ENCODE measurements around the gene CNFN.

DNA sequence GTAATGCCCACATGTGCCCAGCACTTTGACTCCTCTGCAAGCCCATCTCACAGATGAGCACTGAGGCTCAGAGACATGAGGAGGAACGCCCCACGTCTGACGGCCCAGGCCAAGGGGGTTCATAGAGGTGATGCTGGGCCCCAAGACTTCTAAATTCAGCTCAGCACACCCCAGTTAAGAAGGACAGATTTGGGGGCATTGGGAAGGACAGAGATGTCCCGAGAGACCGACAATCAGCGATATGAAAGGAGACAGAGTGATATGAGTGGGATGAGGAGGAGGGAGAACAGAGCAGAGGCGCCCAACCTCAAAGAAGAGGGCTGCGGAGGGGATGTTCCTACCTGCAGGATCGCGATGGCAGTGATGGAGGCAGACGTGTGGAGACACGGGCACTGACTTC lies at the start of gene CNFN:
- TF ChIP-seq POLR2AphosphoS5 (IDR thresholded peaks at IDR 0.05; ENCODE audit: low read depth): no peak
- TF ChIP-seq, protein P1, sequence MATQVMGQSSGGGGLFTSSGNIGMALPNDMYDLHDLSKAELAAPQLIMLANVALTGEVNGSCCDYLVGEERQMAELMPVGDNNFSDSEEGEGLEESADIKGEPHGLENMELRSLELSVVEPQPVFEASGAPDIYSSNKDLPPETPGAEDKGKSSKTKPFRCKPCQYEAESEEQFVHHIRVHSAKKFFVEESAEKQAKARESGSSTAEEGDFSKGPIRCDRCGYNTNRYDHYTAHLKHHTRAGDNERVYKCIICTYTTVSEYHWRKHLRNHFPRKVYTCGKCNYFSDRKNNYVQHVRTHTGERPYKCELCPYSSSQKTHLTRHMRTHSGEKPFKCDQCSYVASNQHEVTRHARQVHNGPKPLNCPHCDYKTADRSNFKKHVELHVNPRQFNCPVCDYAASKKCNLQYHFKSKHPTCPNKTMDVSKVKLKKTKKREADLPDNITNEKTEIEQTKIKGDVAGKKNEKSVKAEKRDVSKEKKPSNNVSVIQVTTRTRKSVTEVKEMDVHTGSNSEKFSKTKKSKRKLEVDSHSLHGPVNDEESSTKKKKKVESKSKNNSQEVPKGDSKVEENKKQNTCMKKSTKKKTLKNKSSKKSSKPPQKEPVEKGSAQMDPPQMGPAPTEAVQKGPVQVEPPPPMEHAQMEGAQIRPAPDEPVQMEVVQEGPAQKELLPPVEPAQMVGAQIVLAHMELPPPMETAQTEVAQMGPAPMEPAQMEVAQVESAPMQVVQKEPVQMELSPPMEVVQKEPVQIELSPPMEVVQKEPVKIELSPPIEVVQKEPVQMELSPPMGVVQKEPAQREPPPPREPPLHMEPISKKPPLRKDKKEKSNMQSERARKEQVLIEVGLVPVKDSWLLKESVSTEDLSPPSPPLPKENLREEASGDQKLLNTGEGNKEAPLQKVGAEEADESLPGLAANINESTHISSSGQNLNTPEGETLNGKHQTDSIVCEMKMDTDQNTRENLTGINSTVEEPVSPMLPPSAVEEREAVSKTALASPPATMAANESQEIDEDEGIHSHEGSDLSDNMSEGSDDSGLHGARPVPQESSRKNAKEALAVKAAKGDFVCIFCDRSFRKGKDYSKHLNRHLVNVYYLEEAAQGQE (IDR thresholded peaks at IDR 0.05; ENCODE audit: unreplicated experiment): no peak
- TF ChIP-seq, protein P2, sequence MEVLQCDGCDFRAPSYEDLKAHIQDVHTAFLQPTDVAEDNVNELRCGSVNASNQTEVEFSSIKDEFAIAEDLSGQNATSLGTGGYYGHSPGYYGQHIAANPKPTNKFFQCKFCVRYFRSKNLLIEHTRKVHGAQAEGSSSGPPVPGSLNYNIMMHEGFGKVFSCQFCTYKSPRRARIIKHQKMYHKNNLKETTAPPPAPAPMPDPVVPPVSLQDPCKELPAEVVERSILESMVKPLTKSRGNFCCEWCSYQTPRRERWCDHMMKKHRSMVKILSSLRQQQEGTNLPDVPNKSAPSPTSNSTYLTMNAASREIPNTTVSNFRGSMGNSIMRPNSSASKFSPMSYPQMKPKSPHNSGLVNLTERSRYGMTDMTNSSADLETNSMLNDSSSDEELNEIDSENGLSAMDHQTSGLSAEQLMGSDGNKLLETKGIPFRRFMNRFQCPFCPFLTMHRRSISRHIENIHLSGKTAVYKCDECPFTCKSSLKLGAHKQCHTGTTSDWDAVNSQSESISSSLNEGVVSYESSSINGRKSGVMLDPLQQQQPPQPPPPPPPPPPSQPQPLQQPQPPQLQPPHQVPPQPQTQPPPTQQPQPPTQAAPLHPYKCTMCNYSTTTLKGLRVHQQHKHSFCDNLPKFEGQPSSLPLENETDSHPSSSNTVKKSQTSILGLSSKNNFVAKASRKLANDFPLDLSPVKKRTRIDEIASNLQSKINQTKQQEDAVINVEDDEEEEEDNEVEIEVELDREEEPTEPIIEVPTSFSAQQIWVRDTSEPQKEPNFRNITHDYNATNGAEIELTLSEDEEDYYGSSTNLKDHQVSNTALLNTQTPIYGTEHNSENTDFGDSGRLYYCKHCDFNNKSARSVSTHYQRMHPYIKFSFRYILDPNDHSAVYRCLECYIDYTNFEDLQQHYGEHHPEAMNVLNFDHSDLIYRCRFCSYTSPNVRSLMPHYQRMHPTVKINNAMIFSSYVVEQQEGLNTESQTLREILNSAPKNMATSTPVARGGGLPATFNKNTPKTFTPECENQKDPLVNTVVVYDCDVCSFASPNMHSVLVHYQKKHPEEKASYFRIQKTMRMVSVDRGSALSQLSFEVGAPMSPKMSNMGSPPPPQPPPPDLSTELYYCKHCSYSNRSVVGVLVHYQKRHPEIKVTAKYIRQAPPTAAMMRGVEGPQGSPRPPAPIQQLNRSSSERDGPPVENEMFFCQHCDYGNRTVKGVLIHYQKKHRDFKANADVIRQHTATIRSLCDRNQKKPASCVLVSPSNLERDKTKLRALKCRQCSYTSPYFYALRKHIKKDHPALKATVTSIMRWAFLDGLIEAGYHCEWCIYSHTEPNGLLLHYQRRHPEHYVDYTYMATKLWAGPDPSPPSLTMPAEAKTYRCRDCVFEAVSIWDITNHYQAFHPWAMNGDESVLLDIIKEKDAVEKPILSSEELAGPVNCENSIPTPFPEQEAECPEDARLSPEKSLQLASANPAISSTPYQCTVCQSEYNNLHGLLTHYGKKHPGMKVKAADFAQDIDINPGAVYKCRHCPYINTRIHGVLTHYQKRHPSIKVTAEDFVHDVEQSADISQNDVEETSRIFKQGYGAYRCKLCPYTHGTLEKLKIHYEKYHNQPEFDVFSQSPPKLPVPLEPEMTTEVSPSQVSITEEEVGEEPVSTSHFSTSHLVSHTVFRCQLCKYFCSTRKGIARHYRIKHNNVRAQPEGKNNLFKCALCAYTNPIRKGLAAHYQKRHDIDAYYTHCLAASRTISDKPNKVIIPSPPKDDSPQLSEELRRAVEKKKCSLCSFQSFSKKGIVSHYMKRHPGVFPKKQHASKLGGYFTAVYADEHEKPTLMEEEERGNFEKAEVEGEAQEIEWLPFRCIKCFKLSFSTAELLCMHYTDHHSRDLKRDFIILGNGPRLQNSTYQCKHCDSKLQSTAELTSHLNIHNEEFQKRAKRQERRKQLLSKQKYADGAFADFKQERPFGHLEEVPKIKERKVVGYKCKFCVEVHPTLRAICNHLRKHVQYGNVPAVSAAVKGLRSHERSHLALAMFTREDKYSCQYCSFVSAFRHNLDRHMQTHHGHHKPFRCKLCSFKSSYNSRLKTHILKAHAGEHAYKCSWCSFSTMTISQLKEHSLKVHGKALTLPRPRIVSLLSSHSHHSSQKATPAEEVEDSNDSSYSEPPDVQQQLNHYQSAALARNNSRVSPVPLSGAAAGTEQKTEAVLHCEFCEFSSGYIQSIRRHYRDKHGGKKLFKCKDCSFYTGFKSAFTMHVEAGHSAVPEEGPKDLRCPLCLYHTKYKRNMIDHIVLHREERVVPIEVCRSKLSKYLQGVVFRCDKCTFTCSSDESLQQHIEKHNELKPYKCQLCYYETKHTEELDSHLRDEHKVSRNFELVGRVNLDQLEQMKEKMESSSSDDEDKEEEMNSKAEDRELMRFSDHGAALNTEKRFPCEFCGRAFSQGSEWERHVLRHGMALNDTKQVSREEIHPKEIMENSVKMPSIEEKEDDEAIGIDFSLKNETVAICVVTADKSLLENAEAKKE (CRISPR knock-in tag; IDR thresholded peaks at IDR 0.05): no peak
- TF ChIP-seq, protein P3, sequence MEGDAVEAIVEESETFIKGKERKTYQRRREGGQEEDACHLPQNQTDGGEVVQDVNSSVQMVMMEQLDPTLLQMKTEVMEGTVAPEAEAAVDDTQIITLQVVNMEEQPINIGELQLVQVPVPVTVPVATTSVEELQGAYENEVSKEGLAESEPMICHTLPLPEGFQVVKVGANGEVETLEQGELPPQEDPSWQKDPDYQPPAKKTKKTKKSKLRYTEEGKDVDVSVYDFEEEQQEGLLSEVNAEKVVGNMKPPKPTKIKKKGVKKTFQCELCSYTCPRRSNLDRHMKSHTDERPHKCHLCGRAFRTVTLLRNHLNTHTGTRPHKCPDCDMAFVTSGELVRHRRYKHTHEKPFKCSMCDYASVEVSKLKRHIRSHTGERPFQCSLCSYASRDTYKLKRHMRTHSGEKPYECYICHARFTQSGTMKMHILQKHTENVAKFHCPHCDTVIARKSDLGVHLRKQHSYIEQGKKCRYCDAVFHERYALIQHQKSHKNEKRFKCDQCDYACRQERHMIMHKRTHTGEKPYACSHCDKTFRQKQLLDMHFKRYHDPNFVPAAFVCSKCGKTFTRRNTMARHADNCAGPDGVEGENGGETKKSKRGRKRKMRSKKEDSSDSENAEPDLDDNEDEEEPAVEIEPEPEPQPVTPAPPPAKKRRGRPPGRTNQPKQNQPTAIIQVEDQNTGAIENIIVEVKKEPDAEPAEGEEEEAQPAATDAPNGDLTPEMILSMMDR (conservative IDR thresholded peaks at IDR 0.05; ENCODE audit: low read depth in 2 of 2): no peak
- no peak for TF ChIP-seq EZH2phosphoT487 (IDR thresholded peaks at IDR 0.05; ENCODE audit: unreplicated experiment)
- TF ChIP-seq EZH2 (IDR thresholded peaks at IDR 0.05; ENCODE audit: low read depth, unreplicated experiment): no peak
- TF ChIP-seq NANOG (IDR thresholded peaks at IDR 0.05; ENCODE audit: borderline replicate concordance): no peak
